ENCODE results near the gene LBR.
"Not testable (repeated sequence)": the region's sequence is repeated elsewhere in the genome, so short reads cannot be mapped to it uniquely, and the experiment has no call there.

Gene LBR

DNA sequence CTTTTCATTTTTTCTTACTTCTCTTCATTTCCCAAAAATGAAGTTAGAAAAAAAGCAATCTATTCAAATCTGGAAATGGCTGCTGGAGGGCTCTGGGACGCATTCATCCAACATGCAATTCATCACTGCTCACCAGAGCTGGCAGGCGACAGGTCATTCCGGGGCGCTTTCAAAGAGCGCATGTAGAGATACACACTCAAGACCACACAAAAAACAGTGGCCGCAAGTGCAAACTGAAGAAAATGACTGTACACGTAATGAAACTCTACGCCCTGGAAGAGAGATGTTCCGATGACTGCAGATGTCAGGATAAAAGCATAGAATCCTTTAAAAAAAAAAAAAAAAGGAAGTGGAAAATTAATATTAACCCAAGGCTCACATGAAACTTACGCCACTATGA, 15.5 kb downstream of the LBR start:
- no peaks in the 10 kb centered on the region for H3K27me3 ChIP-seq (ENCODE audit: control insufficient read depth in 1 of 2, insufficient read depth in 2 of 2, low read length in 2 of 2)
- peaks cover 74% of the 10 kb centered on the region for H3K36me3 ChIP-seq (ENCODE audit: insufficient read depth, low read length)
- H3K4me3 ChIP-seq (ENCODE audit: low read depth in 1 of 2, low read length in 2 of 2), result no peak overlapping the region
- no peaks in the 10 kb centered on the region for H3K9me3 ChIP-seq (ENCODE audit: low read length)
- no peak overlapping the region for H3K27ac ChIP-seq (ENCODE audit: low read depth, low read length)
- H3K4me1 ChIP-seq (ENCODE audit: insufficient read depth, low read length), result peaks cover 31% of the 10 kb centered on the region
- H3K9ac ChIP-seq (ENCODE audit: low read length), result no peak overlapping the region

DNA sequence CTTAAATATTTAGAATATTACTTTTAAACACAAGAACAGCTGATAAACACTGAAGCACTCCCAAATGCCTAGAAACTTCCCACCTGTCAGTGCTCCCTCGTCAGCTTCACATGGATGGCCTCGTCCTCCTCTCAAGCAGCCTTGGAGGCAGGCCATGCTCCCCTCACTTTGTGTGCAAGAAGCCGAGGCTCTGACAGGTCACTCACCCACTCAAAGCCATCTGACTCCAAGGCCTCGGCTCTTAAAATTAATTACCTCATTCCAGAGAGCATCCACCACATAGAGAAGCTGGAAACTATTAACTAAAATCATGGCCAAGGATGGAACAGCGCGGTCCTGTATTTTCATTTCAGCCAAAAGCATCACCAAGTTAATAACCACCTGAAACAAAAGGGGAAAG, 17.8 kb downstream of the LBR start:
- Histone ChIP-seq H3K9ac (ENCODE audit: low read length) (no peak overlapping the region), H3K27me3 (ENCODE audit: control insufficient read depth in 1 of 2, insufficient read depth in 2 of 2, low read length in 2 of 2) (no peaks in the 10 kb centered on the region), H3K4me1 (ENCODE audit: insufficient read depth, low read length) (peaks cover 31% of the 10 kb centered on the region), H3K36me3 (ENCODE audit: insufficient read depth, low read length) (peaks cover 80% of the 10 kb centered on the region), H3K27ac (ENCODE audit: low read depth, low read length) (no peak overlapping the region), H3K9me3 (ENCODE audit: low read length) (no peaks in the 10 kb centered on the region), H3K4me3 (ENCODE audit: low read depth in 1 of 2, low read length in 2 of 2) (no peak overlapping the region)

DNA sequence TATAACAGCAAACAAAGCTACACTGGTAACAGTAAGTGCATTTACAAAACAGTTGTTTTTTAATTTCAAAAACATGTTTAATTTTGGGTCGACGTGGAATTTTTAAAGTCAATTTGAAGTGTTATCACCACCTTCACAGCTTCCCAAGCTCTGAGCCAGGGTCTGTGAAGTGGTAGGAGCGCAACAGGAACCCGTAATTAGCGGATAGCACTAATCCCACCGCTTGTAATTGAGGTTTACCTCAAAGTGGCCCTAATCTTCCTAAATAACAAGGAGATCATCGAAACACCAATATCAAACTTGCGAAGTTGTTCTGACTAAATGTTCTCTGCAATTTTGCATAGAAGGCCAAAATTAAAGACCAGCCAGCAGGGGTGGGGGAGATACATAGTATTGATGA, 18.8 kb downstream of the LBR start:
- H3K27ac ChIP-seq (ENCODE audit: low read depth, low read length), result no peak overlapping the region
- H3K9ac ChIP-seq (ENCODE audit: low read length), result no peak overlapping the region
- no peak overlapping the region for H3K4me3 ChIP-seq (ENCODE audit: low read depth in 1 of 2, low read length in 2 of 2)
- peaks cover 75% of the 10 kb centered on the region for H3K36me3 ChIP-seq (ENCODE audit: insufficient read depth, low read length)
- no peaks in the 10 kb centered on the region for H3K9me3 ChIP-seq (ENCODE audit: low read length)
- H3K4me1 ChIP-seq (ENCODE audit: insufficient read depth, low read length), result peaks cover 22% of the 10 kb centered on the region
- H3K27me3 ChIP-seq (ENCODE audit: control insufficient read depth in 1 of 2, insufficient read depth in 2 of 2, low read length in 2 of 2), result no peaks in the 10 kb centered on the region

DNA sequence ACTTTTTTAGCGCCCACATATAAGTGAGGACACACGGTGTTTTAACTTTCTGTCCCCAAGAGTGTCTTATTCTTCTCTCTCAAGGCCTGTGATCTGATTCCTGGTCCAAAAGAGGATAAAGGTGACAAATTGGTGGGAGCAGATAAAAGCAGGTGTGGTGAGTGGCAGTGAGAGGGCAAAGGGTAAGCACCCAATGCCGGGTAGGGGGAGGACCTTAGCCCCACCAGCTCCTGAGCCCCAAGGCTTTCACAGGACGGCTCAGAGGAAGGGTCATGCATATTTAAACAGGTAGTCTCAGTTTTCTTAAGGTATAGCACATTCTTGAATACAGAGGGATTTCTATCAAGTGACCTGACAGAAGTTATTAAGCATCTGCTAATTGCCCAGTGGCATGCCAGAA, 19.6 kb downstream of the LBR start:
- no peak overlapping the region for H3K9ac ChIP-seq (ENCODE audit: low read length)
- no peak overlapping the region for H3K4me3 ChIP-seq (ENCODE audit: low read depth in 1 of 2, low read length in 2 of 2)
- H3K4me1 ChIP-seq (ENCODE audit: insufficient read depth, low read length), result peaks cover 14% of the 10 kb centered on the region
- no peaks in the 10 kb centered on the region for H3K9me3 ChIP-seq (ENCODE audit: low read length)
- peaks cover 73% of the 10 kb centered on the region for H3K36me3 ChIP-seq (ENCODE audit: insufficient read depth, low read length)
- no peak overlapping the region for H3K27ac ChIP-seq (ENCODE audit: low read depth, low read length)
- H3K27me3 ChIP-seq (ENCODE audit: control insufficient read depth in 1 of 2, insufficient read depth in 2 of 2, low read length in 2 of 2), result no peaks in the 10 kb centered on the region

DNA sequence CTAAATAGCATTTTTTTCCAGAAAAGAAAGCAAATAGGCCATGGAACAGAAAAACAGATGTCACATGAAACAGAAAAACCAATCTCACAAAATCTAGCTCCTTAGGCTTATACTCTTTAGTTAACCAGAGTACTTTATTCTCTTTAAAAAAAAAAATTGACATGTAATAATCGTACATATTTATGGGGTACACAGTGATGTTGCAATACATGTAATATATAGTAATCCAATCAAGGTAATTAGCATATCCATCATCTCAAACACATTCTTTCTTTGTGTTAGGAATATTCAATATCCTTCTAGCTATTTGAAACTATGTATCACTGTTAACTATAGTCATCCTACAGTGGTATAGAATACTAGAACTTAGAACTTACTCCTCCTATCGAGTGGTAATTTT, 20.1 kb downstream of the LBR start:
- Histone ChIP-seq H3K36me3 (ENCODE audit: insufficient read depth, low read length) (peaks cover 73% of the 10 kb centered on the region), H3K4me3 (ENCODE audit: low read depth in 1 of 2, low read length in 2 of 2) (no peak overlapping the region), H3K9me3 (ENCODE audit: low read length) (no peaks in the 10 kb centered on the region), H3K4me1 (ENCODE audit: insufficient read depth, low read length) (peaks cover 9% of the 10 kb centered on the region), H3K27ac (ENCODE audit: low read depth, low read length) (no peak overlapping the region), H3K9ac (ENCODE audit: low read length) (no peak overlapping the region), H3K27me3 (ENCODE audit: control insufficient read depth in 1 of 2, insufficient read depth in 2 of 2, low read length in 2 of 2) (no peaks in the 10 kb centered on the region)

DNA sequence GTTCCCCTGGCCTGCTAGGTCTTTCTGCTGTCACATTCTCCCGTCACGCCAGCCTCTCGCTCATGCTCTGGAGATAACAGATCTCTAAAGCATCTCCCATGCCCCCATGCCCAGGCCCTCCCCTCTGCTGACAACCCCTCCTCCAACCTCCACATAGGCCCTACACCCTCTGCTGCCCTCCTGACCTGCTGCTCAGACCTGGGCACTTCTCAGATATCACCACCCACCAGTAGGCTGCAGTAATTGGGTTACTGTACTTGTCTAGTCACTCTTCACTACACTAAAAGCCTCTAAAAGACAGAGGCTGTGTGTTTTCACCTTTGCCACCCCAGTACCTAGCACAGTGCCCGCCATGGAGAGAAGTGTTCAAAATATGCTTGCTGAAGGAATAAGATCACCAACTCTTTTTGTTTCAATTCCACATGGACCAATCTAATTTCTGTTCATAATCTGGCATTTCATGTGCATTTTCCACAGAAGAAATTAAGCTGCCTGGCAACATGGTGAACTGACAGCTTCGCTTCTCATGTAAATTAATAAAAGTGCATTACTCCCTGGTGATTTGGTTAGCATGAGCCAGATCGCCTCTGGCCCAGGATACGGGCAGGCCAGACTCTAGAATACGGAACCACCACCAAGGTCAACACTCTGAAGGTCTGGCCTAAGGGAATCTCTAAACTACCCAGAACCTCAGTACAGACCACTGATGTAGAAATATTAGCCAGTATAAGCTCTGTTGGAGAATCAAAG, 20.7 kb downstream of the LBR start:
- no peaks in the 10 kb centered on the region for H3K27me3 ChIP-seq (ENCODE audit: control insufficient read depth in 1 of 2, insufficient read depth in 2 of 2, low read length in 2 of 2)
- peaks cover 5% of the 10 kb centered on the region for H3K4me1 ChIP-seq (ENCODE audit: insufficient read depth, low read length)
- H3K9ac ChIP-seq (ENCODE audit: low read length), result no peak overlapping the region
- H3K9me3 ChIP-seq (ENCODE audit: low read length), result no peaks in the 10 kb centered on the region
- H3K36me3 ChIP-seq (ENCODE audit: insufficient read depth, low read length), result peaks cover 72% of the 10 kb centered on the region
- no peak overlapping the region for H3K27ac ChIP-seq (ENCODE audit: low read depth, low read length)
- no peak overlapping the region for H3K4me3 ChIP-seq (ENCODE audit: low read depth in 1 of 2, low read length in 2 of 2)

DNA sequence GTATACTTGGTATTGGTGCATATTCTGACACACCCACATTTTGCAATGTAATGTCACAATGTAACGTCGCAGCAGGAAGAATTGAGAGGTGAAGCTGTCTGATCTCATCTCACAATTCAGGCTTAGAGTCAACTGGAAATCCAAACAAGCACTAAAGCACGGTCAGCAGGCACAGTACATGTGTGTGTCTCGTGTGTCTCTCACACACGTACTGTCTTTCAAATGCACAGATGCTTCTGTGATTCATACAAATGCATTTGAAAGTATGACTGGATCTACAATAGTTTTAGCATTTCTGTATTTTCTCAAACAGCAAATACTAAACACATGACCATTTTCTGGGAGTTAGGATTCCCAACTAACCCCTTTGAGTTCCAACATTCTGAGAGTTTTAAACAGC, 26.9 kb downstream of the LBR start:
- H3K9ac ChIP-seq (ENCODE audit: low read length), result no peak overlapping the region
- H3K27me3 ChIP-seq (ENCODE audit: control insufficient read depth in 1 of 2, insufficient read depth in 2 of 2, low read length in 2 of 2), result no peaks in the 10 kb centered on the region
- H3K4me3 ChIP-seq (ENCODE audit: low read depth in 1 of 2, low read length in 2 of 2), result no peak overlapping the region
- H3K4me1 ChIP-seq (ENCODE audit: insufficient read depth, low read length), result no peaks in the 10 kb centered on the region
- no peaks in the 10 kb centered on the region for H3K9me3 ChIP-seq (ENCODE audit: low read length)
- peaks cover 64% of the 10 kb centered on the region for H3K36me3 ChIP-seq (ENCODE audit: insufficient read depth, low read length)
- H3K27ac ChIP-seq (ENCODE audit: low read depth, low read length), result no peak overlapping the region

DNA sequence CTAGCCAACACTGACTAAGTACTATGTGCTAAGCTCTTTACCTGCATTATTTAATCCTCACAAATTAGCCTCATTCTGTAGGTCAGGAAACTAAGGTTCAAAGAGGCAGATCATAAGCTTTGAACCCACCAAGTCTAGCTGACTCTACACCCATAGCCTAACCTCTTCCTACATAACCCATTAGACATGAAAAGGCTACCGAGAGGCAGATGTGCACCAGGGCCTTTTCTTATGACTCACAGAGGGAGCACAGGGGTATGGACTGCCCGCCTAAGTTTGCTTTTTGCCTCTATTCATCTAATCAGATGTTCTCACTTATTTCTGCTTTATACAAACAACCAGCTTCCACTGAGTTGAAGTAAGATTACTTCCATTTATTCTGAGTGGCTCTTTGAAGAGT, 31.5 kb downstream of the LBR start:
- H3K4me3 ChIP-seq (ENCODE audit: low read depth in 1 of 2, low read length in 2 of 2), result no peak overlapping the region
- no peak overlapping the region for H3K9ac ChIP-seq (ENCODE audit: low read length)
- H3K4me1 ChIP-seq (ENCODE audit: insufficient read depth, low read length), result no peaks in the 10 kb centered on the region
- H3K9me3 ChIP-seq (ENCODE audit: low read length), result no peaks in the 10 kb centered on the region
- H3K27me3 ChIP-seq (ENCODE audit: control insufficient read depth in 1 of 2, insufficient read depth in 2 of 2, low read length in 2 of 2), result no peaks in the 10 kb centered on the region
- peaks cover 34% of the 10 kb centered on the region for H3K36me3 ChIP-seq (ENCODE audit: insufficient read depth, low read length)
- H3K27ac ChIP-seq (ENCODE audit: low read depth, low read length), result no peak overlapping the region

DNA sequence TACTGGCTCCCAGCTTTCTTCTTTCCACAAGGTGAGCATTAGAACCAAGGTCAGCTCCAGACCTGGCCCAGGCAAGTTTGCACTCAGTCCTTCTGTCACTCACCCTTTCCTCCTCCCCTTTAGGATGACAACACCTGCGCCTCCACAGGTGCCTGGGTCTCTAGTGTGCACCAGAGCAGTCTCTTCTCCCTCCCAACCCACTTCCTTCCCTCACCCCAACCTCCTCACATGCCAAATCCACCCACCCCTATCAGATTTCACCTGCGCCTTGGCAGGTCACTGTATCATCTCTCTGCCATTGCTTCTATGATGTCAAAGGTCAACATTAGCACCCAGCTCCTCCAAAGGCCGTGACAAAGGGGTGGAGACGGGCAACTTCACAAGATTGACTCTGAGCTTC, 38.0 kb downstream of the LBR start:
- no peaks in the 10 kb centered on the region for H3K9me3 ChIP-seq (ENCODE audit: low read length)
- H3K27me3 ChIP-seq (ENCODE audit: control insufficient read depth in 1 of 2, insufficient read depth in 2 of 2, low read length in 2 of 2), result no peaks in the 10 kb centered on the region
- H3K27ac ChIP-seq (ENCODE audit: low read depth, low read length), result no peak overlapping the region
- no peaks in the 10 kb centered on the region for H3K36me3 ChIP-seq (ENCODE audit: insufficient read depth, low read length)
- H3K9ac ChIP-seq (ENCODE audit: low read length), result no peak overlapping the region
- no peak overlapping the region for H3K4me3 ChIP-seq (ENCODE audit: low read depth in 1 of 2, low read length in 2 of 2)
- no peaks in the 10 kb centered on the region for H3K4me1 ChIP-seq (ENCODE audit: insufficient read depth, low read length)

DNA sequence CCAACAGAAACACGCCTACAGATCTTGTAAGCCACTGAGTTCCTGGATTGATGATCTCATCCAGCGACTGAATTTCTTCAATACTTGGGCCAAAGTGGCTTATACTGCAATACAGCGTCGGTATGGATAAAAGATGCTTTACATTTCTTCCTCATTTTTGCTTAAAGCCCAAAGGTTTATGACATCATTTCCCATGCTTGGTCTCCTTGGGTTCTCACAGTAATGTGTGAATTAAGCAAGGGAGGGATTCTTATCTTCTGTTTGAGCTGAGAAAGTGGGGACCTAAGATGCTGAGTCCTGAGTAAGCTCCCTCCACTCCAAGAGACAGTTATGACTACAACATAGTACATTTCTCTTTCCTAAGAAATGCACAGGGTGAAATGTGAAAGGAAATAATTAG, 39.5 kb downstream of the LBR start:
- Histone ChIP-seq H3K36me3 (ENCODE audit: insufficient read depth, low read length) (no peaks in the 10 kb centered on the region), H3K9ac (ENCODE audit: low read length) (no peak overlapping the region), H3K9me3 (ENCODE audit: low read length) (no peaks in the 10 kb centered on the region), H3K27ac (ENCODE audit: low read depth, low read length) (no peak overlapping the region), H3K4me1 (ENCODE audit: insufficient read depth, low read length) (no peaks in the 10 kb centered on the region), H3K4me3 (ENCODE audit: low read depth in 1 of 2, low read length in 2 of 2) (no peak overlapping the region), H3K27me3 (ENCODE audit: control insufficient read depth in 1 of 2, insufficient read depth in 2 of 2, low read length in 2 of 2) (no peaks in the 10 kb centered on the region)

DNA sequence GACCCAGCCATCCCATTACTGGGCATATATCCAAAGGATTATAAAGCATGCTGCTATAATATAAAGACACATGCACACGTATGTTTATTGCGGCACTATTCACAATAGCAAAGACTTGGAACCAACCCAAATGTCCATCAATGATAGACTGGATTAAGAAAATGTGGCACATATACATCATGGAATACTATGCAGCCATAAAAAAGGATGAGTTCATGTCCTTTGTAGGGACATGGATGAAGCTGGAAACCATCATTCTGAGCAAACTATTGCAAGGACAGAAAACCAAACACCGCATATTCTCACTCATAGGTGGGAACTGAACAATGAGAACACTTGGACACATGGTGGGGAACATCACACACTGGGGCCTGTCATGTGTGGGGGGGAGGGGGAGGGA, 41.0 kb downstream of the LBR start:
- H3K27ac ChIP-seq (ENCODE audit: low read depth, low read length); H3K9me3 ChIP-seq (ENCODE audit: low read length): not testable (repeated sequence)

DNA sequence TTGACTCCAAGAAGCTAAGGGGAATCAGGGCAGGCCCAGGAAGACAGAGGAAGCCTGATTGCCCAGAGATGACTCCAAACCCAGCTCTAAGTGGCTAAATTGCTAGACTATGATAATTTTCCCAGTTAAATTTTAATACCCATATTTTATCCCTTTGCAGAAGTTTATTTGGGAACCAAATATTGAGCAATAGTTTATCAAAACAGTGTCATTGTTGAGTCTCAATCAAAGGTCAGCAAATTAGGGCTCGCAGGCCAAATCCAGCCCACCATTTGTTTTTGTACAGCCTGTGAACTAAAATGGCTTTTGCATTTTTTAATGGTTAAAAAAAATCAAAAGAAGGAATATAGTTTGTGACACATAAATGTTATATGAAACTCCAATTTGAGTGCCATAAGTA, 47.1 kb downstream of the LBR start:
- Histone ChIP-seq H3K4me1 (ENCODE audit: insufficient read depth, low read length) (no peaks in the 10 kb centered on the region), H3K9ac (ENCODE audit: low read length) (no peak overlapping the region), H3K27ac (ENCODE audit: low read depth, low read length) (no peak overlapping the region), H3K36me3 (ENCODE audit: insufficient read depth, low read length) (no peaks in the 10 kb centered on the region), H3K4me3 (ENCODE audit: low read depth in 1 of 2, low read length in 2 of 2) (no peak overlapping the region), H3K9me3 (ENCODE audit: low read length) (no peaks in the 10 kb centered on the region), H3K27me3 (ENCODE audit: control insufficient read depth in 1 of 2, insufficient read depth in 2 of 2, low read length in 2 of 2) (no peaks in the 10 kb centered on the region)

More for the DNA sequence above, 41.0 kb downstream of the LBR start:
- H3K9ac ChIP-seq (ENCODE audit: low read length); H3K4me1 ChIP-seq (ENCODE audit: insufficient read depth, low read length); H3K4me3 ChIP-seq (ENCODE audit: low read depth in 1 of 2, low read length in 2 of 2); H3K36me3 ChIP-seq (ENCODE audit: insufficient read depth, low read length); H3K27me3 ChIP-seq (ENCODE audit: control insufficient read depth in 1 of 2, insufficient read depth in 2 of 2, low read length in 2 of 2): not testable (repeated sequence)
